ENCODE data around the gene PTPRN2.

- TF ChIP-seq POLR2A (IDR thresholded peaks at IDR 0.05; ENCODE audit: extremely low read depth, insufficient read length) (no peak), MAX (IDR thresholded peaks at IDR 0.05; ENCODE audit: low read depth, low read length) (no peak)
Measured at GRCh38 chr7:158461824-158462223, 125.8 kb downstream of the PTPRN2 start.
